HG02884 (cell line): Measurements from ENCODE around the gene TRIM74.
"Not testable (repeated sequence)": the region's sequence is repeated elsewhere in the genome, so short reads cannot be mapped to it uniquely, and the experiment has no call there.

ENCODE experiments used
- ATAC-seq: cut with Tn5 transposase; IDR thresholded peaks from one replicate; pipeline ENCODE4 v1.9.1; 2021; ENCODE audit warnings: mild to moderate bottlenecking, moderate library complexity; ENCODE audit not compliant: unreplicated experiment

The TRIM74 gene

DNA sequence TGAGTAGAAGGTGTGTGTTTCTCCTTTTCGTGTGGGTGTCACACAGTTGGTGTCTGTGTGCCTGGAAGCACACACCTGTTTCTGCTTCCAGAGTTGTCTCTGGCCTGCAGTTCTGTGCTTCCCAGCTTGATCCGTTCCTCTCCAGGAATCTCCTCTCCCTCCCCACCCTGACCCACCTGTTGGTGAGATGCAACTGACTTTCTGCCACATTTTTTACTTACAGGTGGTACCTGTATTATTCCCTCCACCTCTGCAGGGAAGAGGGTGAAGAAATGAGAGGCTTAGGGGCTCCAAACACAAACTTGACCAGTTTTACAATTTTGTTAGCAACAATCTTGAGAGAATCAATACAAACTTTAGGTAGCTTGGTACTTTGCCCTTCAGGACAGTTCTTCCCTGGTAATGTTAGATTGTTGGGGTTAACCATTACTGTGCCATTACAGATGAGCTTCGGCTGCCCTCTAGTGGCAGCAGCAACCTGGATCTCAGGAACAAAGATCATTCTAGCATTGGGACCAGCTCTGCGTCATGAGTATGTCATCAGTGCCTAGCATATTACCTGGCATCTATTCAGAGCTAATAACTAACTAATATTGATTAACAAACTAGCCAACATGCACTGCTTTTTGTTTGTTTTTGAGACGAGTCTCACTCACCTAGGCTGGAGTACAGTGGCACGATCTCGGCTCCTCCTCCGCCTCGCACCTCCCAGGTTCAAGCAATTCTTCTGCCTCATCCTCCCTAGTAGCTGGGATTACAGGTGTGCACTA lies 54.3 kb downstream of the TRIM74 start:
- ATAC-seq: peak; percentile 82

DNA sequence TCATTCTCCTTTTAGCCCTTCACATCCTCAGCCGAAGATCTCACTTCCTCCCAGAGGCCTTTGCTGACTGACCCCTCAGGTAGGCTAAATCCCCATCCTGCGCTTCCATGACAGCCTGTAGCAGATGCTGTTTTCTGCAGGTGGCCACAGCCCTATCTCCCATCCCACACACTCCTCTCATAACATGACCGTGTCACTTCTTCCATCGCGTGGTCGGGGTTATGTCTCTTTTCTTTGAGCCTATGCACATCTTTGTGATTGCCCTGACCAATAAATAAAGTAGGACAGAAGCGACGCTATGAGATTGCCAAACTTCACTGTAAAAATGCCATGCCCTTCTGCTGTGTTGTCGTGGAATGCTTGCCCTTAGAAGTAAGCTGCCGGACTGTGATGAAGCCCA lies 55.5 kb downstream of the TRIM74 start:
- ATAC-seq: not testable (repeated sequence)

DNA sequence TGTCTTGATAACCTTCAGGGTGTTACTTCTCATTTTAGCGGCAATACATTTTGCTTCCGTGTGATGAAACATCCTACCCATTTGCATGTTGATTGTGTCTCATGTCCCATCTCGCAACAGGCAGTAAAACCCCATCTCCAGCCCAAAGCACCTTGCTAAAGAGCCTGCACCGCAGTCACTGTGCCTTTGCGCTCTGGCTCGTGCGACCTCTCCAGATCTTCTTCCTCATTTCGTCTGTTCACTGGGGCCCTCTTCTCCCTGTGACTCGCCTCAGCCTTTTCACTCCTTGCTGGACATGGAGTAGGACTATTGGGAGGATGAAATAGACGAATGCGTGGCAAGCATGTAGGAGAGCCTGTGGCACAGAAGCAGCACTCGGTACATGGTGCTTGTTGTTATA lies 57.9 kb downstream of the TRIM74 start:
- not testable (repeated sequence) for ATAC-seq
